Skin of body (tissue), 2 donors: ENCODE results near the gene INSR. TPM values are rescaled to one million over a fixed set of nuclear protein-coding genes. Genes with fewer than 3 reads are reported as not detected.

Source experiments
- DNase-seq: peaks from one replicate; lab custom pipeline; 2025; lab: John Stamatoyannopoulos, UW
- total RNA-seq: library from RNA; depleted of rRNA; stranded (reverse); fragments of >200 nt; gene quantifications from one replicate; pipeline ENCODE4 v1.2.3, GENCODE V29; 2014

The INSR gene
- total RNA-seq, 1 donor from 2014 or later: 51.4 TPM

GRCh38 chr19:7145494-7145893, 148.7 kb downstream of the INSR start:
- no peak for DNase-seq

- no peak for DNase-seq
Measured at GRCh38 chr19:7142771-7143170, 151.4 kb downstream of the INSR start.

- DNase-seq: no peak
Measured at GRCh38 chr19:7140137-7140536, 154.1 kb downstream of the INSR start.

- no peak for DNase-seq
Measured at GRCh38 chr19:7139095-7139494, 155.1 kb downstream of the INSR start.

- no peak for DNase-seq
Measured at GRCh38 chr19:7138402-7138801, 155.8 kb downstream of the INSR start.

GRCh38 chr19:7137120-7137519, 157.1 kb downstream of the INSR start:
- DNase-seq: no peak

GRCh38 chr19:7132054-7132453, 162.2 kb downstream of the INSR start:
- DNase-seq: no peak

GRCh38 chr19:7130043-7130442, 164.2 kb downstream of the INSR start:
- no peak for DNase-seq

GRCh38 chr19:7126132-7126531, 168.1 kb downstream of the INSR start:
- no peak for DNase-seq

GRCh38 chr19:7125221-7125620, 169.0 kb downstream of the INSR start:
- DNase-seq: no peak

- DNase-seq: no peak
Measured at GRCh38 chr19:7124782-7125181, 169.4 kb downstream of the INSR start.

GRCh38 chr19:7122701-7123100, 171.5 kb downstream of the INSR start:
- no peak for DNase-seq

GRCh38 chr19:7120499-7120898, 173.7 kb downstream of the INSR start:
- DNase-seq: no peak

GRCh38 chr19:7119582-7119981, 174.6 kb downstream of the INSR start:
- no peak for DNase-seq

GRCh38 chr19:7117248-7117647, 177.0 kb downstream of the INSR start:
- no peak for DNase-seq

GRCh38 chr19:7115721-7116120, 178.5 kb downstream of the INSR start:
- no peak for DNase-seq

- DNase-seq: no peak
Measured at GRCh38 chr19:7113233-7113632, 181.0 kb downstream of the INSR start.

- no peak for DNase-seq
Measured at GRCh38 chr19:7112675-7113074, 181.5 kb downstream of the INSR start.

- no peak for DNase-seq
Measured at GRCh38 chr19:7109678-7110289, 184.4 kb downstream of the INSR start.

GRCh38 chr19:7106711-7107657, 187.2 kb downstream of the INSR start:
- DNase-seq: no peak

- DNase-seq: no peak
Measured at GRCh38 chr19:7104747-7105447, 189.3 kb downstream of the INSR start.
